ENCODE data around the gene PELI1. TPM values are rescaled to one million over a fixed set of nuclear protein-coding genes. Genes with fewer than 3 reads are reported as not detected.
A peak's percentile ranks its signal among the peaks of the same experiment; 100 is the strongest.
"Not testable (repeated sequence)": the region's sequence is repeated elsewhere in the genome, so short reads cannot be mapped to it uniquely, and the experiment has no call there.

PELI1 gene
- total RNA-seq, 1 donor from 2014 or later, result 88.7 TPM

GRCh38 chr2:64085936-64086335, 58.3 kb downstream of the PELI1 start:
- Histone ChIP-seq H3K4me2 (no peak overlapping the region), H3K27ac (no peak overlapping the region), H3K4me3 (no peak overlapping the region), H3K79me2 (ENCODE audit: low read depth) (no peaks in the 10 kb centered on the region), H3K9ac (no peak overlapping the region), H3K36me3 (no peaks in the 10 kb centered on the region), H2AFZ (replicated peaks) (no peak overlapping the region), H3K9me3 (ENCODE audit: low read depth) (no peaks in the 10 kb centered on the region), H3K4me1 (peaks cover 9% of the 10 kb centered on the region), H3K27me3 (no peaks in the 10 kb centered on the region), H3F3A (ENCODE audit: low read depth) (peaks cover 14% of the 10 kb centered on the region), H4K20me1 (ENCODE audit: low read depth) (no peaks in the 10 kb centered on the region)
- Mint-ChIP-seq H3K9me3 (no peaks in the 10 kb centered on the region), H3K4me3 (no peak overlapping the region), H3K4me1 (peaks cover 3% of the 10 kb centered on the region), H3K27ac (no peak overlapping the region), H3K27me3 (ENCODE audit: insufficient read depth, low read depth) (peaks cover 3% of the 10 kb centered on the region), H3K36me3 (peaks cover 11% of the 10 kb centered on the region)
- TF ChIP-seq EZH2phosphoT487 (IDR thresholded peaks at IDR 0.05) (no peak), EZH2 (IDR thresholded peaks at IDR 0.05) (no peak), CTCF (IDR thresholded peaks at IDR 0.05) (no peak)
- no peak for DNase-seq (ENCODE audit: low spot score)

DNA sequence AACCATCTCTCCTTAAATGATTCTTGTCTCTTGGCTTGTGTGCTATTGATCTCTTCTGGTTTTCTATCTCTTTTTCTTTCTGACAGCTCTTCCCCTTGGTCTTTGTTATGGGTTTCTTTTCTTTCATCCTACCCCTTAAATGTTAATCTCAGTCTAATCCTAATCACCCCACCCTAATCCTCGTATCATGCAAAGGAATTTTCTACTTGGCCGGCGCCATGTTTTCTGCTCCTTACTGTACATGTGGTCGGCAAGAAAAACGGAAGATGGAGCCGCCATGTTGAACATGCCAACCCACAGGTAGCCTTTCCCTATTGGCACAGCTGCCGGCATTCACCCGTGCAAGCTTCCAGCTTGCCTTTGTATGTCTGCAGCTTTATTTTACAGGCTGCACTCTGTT, 63.2 kb downstream of the PELI1 start:
- Histone ChIP-seq H3K9ac (no peak overlapping the region), H3K79me2 (ENCODE audit: low read depth) (no peaks in the 10 kb centered on the region), H3K9me3 (ENCODE audit: low read depth) (no peaks in the 10 kb centered on the region), H4K20me1 (ENCODE audit: low read depth) (no peaks in the 10 kb centered on the region), H2AFZ (replicated peaks) (no peak overlapping the region), H3F3A (ENCODE audit: low read depth) (peaks cover 4% of the 10 kb centered on the region), H3K27ac (no peak overlapping the region), H3K4me2 (no peak overlapping the region), H3K4me3 (no peak overlapping the region), H3K4me1 (peaks cover 14% of the 10 kb centered on the region), H3K36me3 (no peaks in the 10 kb centered on the region), H3K27me3 (no peaks in the 10 kb centered on the region)
- peaks cover 3% of the 10 kb centered on the region for H3K4me1 Mint-ChIP-seq
- no peaks in the 10 kb centered on the region for H3K9me3 Mint-ChIP-seq
- no peak for DNase-seq (ENCODE audit: low spot score)
- no peak overlapping the region for H3K27ac Mint-ChIP-seq
- peaks cover 3% of the 10 kb centered on the region for H3K27me3 Mint-ChIP-seq (ENCODE audit: insufficient read depth, low read depth)
- TF ChIP-seq EZH2 (IDR thresholded peaks at IDR 0.05), result no peak
- no peak overlapping the region for H3K4me3 Mint-ChIP-seq
- no peaks in the 10 kb centered on the region for H3K36me3 Mint-ChIP-seq

DNA sequence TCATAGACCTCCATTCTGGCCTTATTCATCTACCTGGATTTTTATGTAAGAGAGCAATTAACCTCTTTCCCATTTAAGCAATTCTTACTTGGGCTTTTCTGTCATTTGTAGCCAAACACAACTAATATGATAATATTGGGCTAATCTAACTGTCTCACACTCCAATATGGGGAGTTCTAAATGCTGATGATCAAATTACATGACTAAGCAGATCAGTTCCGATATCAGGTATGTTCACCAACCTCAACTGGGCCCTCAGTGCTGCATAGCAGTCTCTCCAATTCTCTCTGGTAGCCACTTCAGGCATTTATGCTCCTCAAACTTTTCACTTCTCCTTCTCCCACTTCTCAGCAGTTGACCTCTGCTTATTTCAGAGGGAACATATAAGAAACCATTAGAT, 64.0 kb downstream of the PELI1 start:
- no peak overlapping the region for H3K27ac Mint-ChIP-seq

DNA sequence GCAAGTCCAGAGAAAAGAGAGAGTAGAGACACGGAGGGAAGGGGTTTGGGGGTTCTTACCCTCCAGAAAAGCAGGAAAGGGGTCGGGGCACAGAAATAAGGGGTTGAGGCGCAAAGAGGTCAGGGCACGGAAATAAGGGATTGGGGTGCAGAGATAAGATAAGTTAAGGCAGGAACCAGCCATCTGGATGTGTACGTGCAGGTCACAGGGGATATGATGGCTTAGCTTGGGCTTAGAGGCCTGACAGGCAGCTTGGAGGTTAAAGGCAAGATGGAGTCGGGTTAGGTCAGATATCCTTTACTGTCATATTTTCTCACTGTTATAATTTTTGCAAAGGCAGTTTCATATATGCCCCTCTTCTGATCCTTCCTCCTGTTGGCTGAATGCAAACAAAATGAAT, 64.5 kb downstream of the PELI1 start:
- H3F3A ChIP-seq (ENCODE audit: low read depth); H2AFZ ChIP-seq (replicated peaks); H3K27me3 Mint-ChIP-seq (ENCODE audit: insufficient read depth, low read depth); H3K4me1 Mint-ChIP-seq; H3K4me3 Mint-ChIP-seq; H3K4me3 ChIP-seq; H3K27ac Mint-ChIP-seq; H3K9me3 ChIP-seq (ENCODE audit: low read depth); DNase-seq (ENCODE audit: low spot score); H4K20me1 ChIP-seq (ENCODE audit: low read depth); H3K27me3 ChIP-seq; H3K9me3 Mint-ChIP-seq; H3K36me3 Mint-ChIP-seq; H3K27ac ChIP-seq; H3K36me3 ChIP-seq; H3K79me2 ChIP-seq (ENCODE audit: low read depth); H3K9ac ChIP-seq; H3K4me2 ChIP-seq: not testable (repeated sequence)
- peaks cover 23% of the 10 kb centered on the region for H3K4me1 ChIP-seq

More for the DNA sequence above, 64.0 kb downstream of the PELI1 start:
- H3K27me3 ChIP-seq, result no peaks in the 10 kb centered on the region
- H3K27me3 Mint-ChIP-seq (ENCODE audit: insufficient read depth, low read depth), result peaks cover 3% of the 10 kb centered on the region
- no peak for DNase-seq (ENCODE audit: low spot score)
- H3K79me2 ChIP-seq (ENCODE audit: low read depth), result no peaks in the 10 kb centered on the region
- H3K9me3 Mint-ChIP-seq, result no peaks in the 10 kb centered on the region
- H3K4me1 ChIP-seq, result peaks cover 19% of the 10 kb centered on the region
- no peak overlapping the region for H3K27ac ChIP-seq
- peaks cover 4% of the 10 kb centered on the region for H3F3A ChIP-seq (ENCODE audit: low read depth)
- H3K4me3 Mint-ChIP-seq, result peak overlapping the region; percentile 14
- H3K9me3 ChIP-seq (ENCODE audit: low read depth), result no peaks in the 10 kb centered on the region
- H3K4me2 ChIP-seq, result no peak overlapping the region
- H2AFZ ChIP-seq (replicated peaks), result no peak overlapping the region
- no peaks in the 10 kb centered on the region for H3K36me3 Mint-ChIP-seq
- H4K20me1 ChIP-seq (ENCODE audit: low read depth), result no peaks in the 10 kb centered on the region
- TF ChIP-seq CTCF (IDR thresholded peaks at IDR 0.05), result no peak
- no peak for TF ChIP-seq EZH2phosphoT487 (IDR thresholded peaks at IDR 0.05)
- no peak for TF ChIP-seq EZH2 (IDR thresholded peaks at IDR 0.05)
- no peak overlapping the region for H3K4me3 ChIP-seq
- H3K9ac ChIP-seq, result no peak overlapping the region
- peaks cover 3% of the 10 kb centered on the region for H3K4me1 Mint-ChIP-seq
- no peaks in the 10 kb centered on the region for H3K36me3 ChIP-seq

GRCh38 chr2:64076828-64077227, 67.4 kb downstream of the PELI1 start:
- H3K4me1 ChIP-seq, result peaks cover 21% of the 10 kb centered on the region
- not testable (repeated sequence) for H3K27me3 ChIP-seq; H3K9ac ChIP-seq; H3K36me3 ChIP-seq; H3K27ac Mint-ChIP-seq; H3K4me1 Mint-ChIP-seq; H3K9me3 Mint-ChIP-seq; H3K9me3 ChIP-seq (ENCODE audit: low read depth); H3K79me2 ChIP-seq (ENCODE audit: low read depth); DNase-seq (ENCODE audit: low spot score); H3K36me3 Mint-ChIP-seq; H3K4me3 Mint-ChIP-seq; H3K27me3 Mint-ChIP-seq (ENCODE audit: insufficient read depth, low read depth); H3K4me2 ChIP-seq; H2AFZ ChIP-seq (replicated peaks); H3K4me3 ChIP-seq; H4K20me1 ChIP-seq (ENCODE audit: low read depth); H3K27ac ChIP-seq
- peaks cover 11% of the 10 kb centered on the region for H3F3A ChIP-seq (ENCODE audit: low read depth)

DNA sequence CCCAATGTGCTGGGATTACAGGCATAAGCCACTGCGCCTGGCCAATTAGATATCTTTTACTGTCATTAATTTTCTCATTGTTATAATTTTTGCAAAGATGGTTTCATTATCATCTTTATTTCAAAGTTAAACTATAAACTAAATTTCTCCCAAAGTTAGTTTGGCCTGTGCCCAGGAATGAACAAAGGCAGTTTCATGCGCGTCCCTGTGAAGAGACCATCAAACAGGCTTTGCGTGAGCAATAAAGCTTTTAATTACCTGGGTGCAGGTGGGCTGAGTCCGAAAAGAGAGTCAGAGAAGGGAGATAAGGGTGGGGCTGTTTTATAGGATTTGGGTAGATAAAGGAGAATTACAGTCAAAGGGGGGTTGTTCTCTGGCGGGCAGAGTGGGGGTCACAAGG, 69.6 kb downstream of the PELI1 start:
- H3K4me3 Mint-ChIP-seq; DNase-seq (ENCODE audit: low spot score); H3K9ac ChIP-seq; H3K27me3 Mint-ChIP-seq (ENCODE audit: insufficient read depth, low read depth); H3K79me2 ChIP-seq (ENCODE audit: low read depth); H3K36me3 ChIP-seq; H3K27ac Mint-ChIP-seq; H3K27ac ChIP-seq; H3K9me3 ChIP-seq (ENCODE audit: low read depth); H3K27me3 ChIP-seq; H3K36me3 Mint-ChIP-seq; H3K9me3 Mint-ChIP-seq; H3K4me3 ChIP-seq; H2AFZ ChIP-seq (replicated peaks); H3K4me1 Mint-ChIP-seq; H4K20me1 ChIP-seq (ENCODE audit: low read depth): not testable (repeated sequence)
- peak overlapping the region; percentile 58 for H3K4me2 ChIP-seq
- H3K4me1 ChIP-seq, result peaks cover 21% of the 10 kb centered on the region
- H3F3A ChIP-seq (ENCODE audit: low read depth), result peaks cover 11% of the 10 kb centered on the region

Measured in neural progenitor cell (in vitro differentiated cells).